HepG2 (cell line): ENCODE results near the gene PCSK6. TPM values are rescaled to one million over a fixed set of nuclear protein-coding genes. Genes with fewer than 3 reads are reported as not detected.

Experiments
- ATF7-NPFF ChIP-seq: sonication (generic); formaldehyde crosslinking; IDR thresholded peaks from 2 replicates; pipeline ENCODE4 v1.8.1; 2023; ENCODE audit warnings: mild to moderate bottlenecking, low read depth, missing genetic modification reagents, moderate library complexity
- DRAP1 ChIP-seq: IDR thresholded peaks from 2 replicates; pipeline ENCODE4 v1.6.1; 2016; ENCODE audit warnings: missing genetic modification reagents, missing compliant biosample characterization
- HINFP ChIP-seq: sonication (generic); formaldehyde crosslinking; IDR thresholded peaks from 2 replicates; pipeline ENCODE4 v1.4.0; 2020; ENCODE audit warnings: low read depth, mild to moderate bottlenecking, missing genetic modification reagents
- HOXD1 ChIP-seq: sonication (generic); formaldehyde crosslinking; IDR thresholded peaks from 2 replicates; pipeline ENCODE4 v1.5.0; 2020; ENCODE audit warnings: missing genetic modification reagents
- MYC ChIP-seq: sonication (generic); formaldehyde crosslinking; IDR thresholded peaks from 2 replicates; pipeline ENCODE4 v1.9.0; 2021; ENCODE audit warnings: missing genetic modification reagents, borderline replicate concordance
- NR2F2 ChIP-seq: IDR thresholded peaks from 2 replicates; pipeline ENCODE4 v1.6.1; 2012; ENCODE audit warnings: low read depth, inconsistent platforms, borderline replicate concordance
- POLR2G ChIP-seq: fragments of 200-400 bp; formaldehyde crosslinking; IDR thresholded peaks from 2 replicates; pipeline ENCODE4 v1.6.1; 2018; ENCODE audit warnings: mild to moderate bottlenecking, low read depth, low read length, moderate library complexity
- RBM22 ChIP-seq: fragments of 200-400 bp; formaldehyde crosslinking; optimal IDR thresholded peaks from 2 replicates; pipeline ENCODE3; 2017; ENCODE audit warnings: mild to moderate bottlenecking, low read length, moderate library complexity
- SCMH1 ChIP-seq: sonication (generic); formaldehyde crosslinking; IDR thresholded peaks from 2 replicates; pipeline ENCODE4 v1.9.0; 2021; ENCODE audit warnings: missing genetic modification reagents, mild to moderate bottlenecking, borderline replicate concordance
- SNAPC2 ChIP-seq: sonication (generic); formaldehyde crosslinking; IDR thresholded peaks from 2 replicates; pipeline ENCODE4 v1.8.1; 2022; ENCODE audit warnings: mild to moderate bottlenecking, missing genetic modification reagents
- TRIM24 ChIP-seq: sonication (generic); formaldehyde crosslinking; IDR thresholded peaks from 2 replicates; pipeline ENCODE4 v1.8.0; 2022; ENCODE audit warnings: mild to moderate bottlenecking, missing genetic modification reagents
- ZBTB33 ChIP-seq: sonication (generic); formaldehyde crosslinking; IDR thresholded peaks from 2 replicates; pipeline ENCODE4 v1.4.0; 2020; ENCODE audit warnings: missing genetic modification reagents
- ZNF230 ChIP-seq: sonication (generic); formaldehyde crosslinking; IDR thresholded peaks from 2 replicates; pipeline ENCODE4 v1.4.0; 2020; ENCODE audit warnings: mild to moderate bottlenecking, missing genetic modification reagents
- ZNF337 ChIP-seq: sonication (generic); formaldehyde crosslinking; IDR thresholded peaks from 2 replicates; pipeline ENCODE4 v1.5.1; 2020; ENCODE audit warnings: missing genetic modification reagents, low read depth, mild to moderate bottlenecking, borderline replicate concordance
- ZNF484 ChIP-seq: sonication (generic); formaldehyde crosslinking; IDR thresholded peaks from 2 replicates; pipeline ENCODE4 v1.5.1; 2020; ENCODE audit warnings: mild to moderate bottlenecking, low read depth, missing genetic modification reagents, borderline replicate concordance
- ZNF547 ChIP-seq: sonication (generic); formaldehyde crosslinking; IDR thresholded peaks from 2 replicates; pipeline ENCODE4 v1.5.1; 2020; ENCODE audit warnings: mild to moderate bottlenecking, missing genetic modification reagents
- ZNF629 ChIP-seq: sonication (generic); formaldehyde crosslinking; conservative IDR thresholded peaks from 2 replicates; pipeline ENCODE4 v1.5.0; 2020; ENCODE audit warnings: missing genetic modification reagents
- ZNF646 ChIP-seq: sonication (generic); formaldehyde crosslinking; IDR thresholded peaks from 2 replicates; pipeline ENCODE4 v1.9.0; 2021; ENCODE audit warnings: mild to moderate bottlenecking, missing genetic modification reagents
- ZNF878 ChIP-seq: sonication (generic); formaldehyde crosslinking; IDR thresholded peaks from 2 replicates; pipeline ENCODE4 v1.8.1; 2023; ENCODE audit warnings: mild to moderate bottlenecking, missing genetic modification reagents, moderate library complexity
- ZSCAN9 ChIP-seq: IDR thresholded peaks from 2 replicates; pipeline ENCODE4 v1.6.1; 2016; ENCODE audit warnings: borderline replicate concordance
- polyA plus RNA-seq, 8 experiments: library from polyadenylated mRNA; depleted of rRNA in 3 of 8; stranded (reverse) in 7 of 8; unstranded in 1 of 8; fragments of >200 nt; fragmentation: Illumina TruSeq in 4 of 8; extraction: Trizol in 4 of 8; gene quantifications; 2 replicates each; pipeline versions ENCODE4 v1.2.1 to v1.2.3, GENCODE V29; 2011 to 2016; ENCODE audit warnings: low read depth in 4 of 8, missing spikeins in 1 of 8, mixed read lengths in 1 of 8; ENCODE audit not compliant: insufficient read depth in 1 of 8
- total RNA-seq, 5 experiments: library from RNA; depleted of rRNA; stranded (reverse); fragments of >200 nt; fragmentation: Illumina TruSeq; extraction: Trizol; gene quantifications; 2 replicates each; pipeline ENCODE4 v1.2.3, GENCODE V29; 2016; ENCODE audit warnings: low read depth in 1 of 5

The PCSK6 gene
- total and polyA plus RNA-seq, 2 of the 13 experiments (the other 11 are each of a cell fraction or from before 2014, with no cell fraction given) = 56.5 to 155 TPM

- TF ChIP-seq HINFP (CRISPR knock-in tag) (no peak), NR2F2 (no peak), ZBTB33 (CRISPR knock-in tag) (peak; percentile 100), TRIM24 (CRISPR knock-in tag) (no peak), POLR2G (peak; percentile 52; the same call in 1 of the 2 replicates), ZNF484 (CRISPR knock-in tag) (no peak), SNAPC2 (no peak), SCMH1 (CRISPR knock-in tag) (no peak), ZNF547 (CRISPR knock-in tag) (no peak), ZNF878 (no peak), ZNF230 (CRISPR knock-in tag) (no peak), ZNF629 (no peak), MYC (CRISPR knock-in tag) (peak; percentile 74; the same call in 1 of the 2 replicates), ZNF646 (CRISPR knock-in tag) (no peak), ZSCAN9 (CRISPR knock-in tag) (no peak), ATF7-NPFF (CRISPR knock-in tag) (no peak), HOXD1 (CRISPR knock-in tag) (no peak), ZNF337 (no peak), RBM22 (peak; percentile 30), DRAP1 (CRISPR knock-in tag) (no peak)
Measured at GRCh38 chr15:101269479-101270223, 219.9 kb downstream of the PCSK6 start (continued).
